H1 (cell line): Measurements from ENCODE around the gene MAFF. TPM values are rescaled to one million over a fixed set of nuclear protein-coding genes. Genes with fewer than 3 reads are reported as not detected.

Experiments
- CTCF ChIA-PET: fragments of 300-600 bp; sonication (Branson Sonifier 250); formaldehyde crosslinking; loops from one replicate; lab custom pipeline; 2021; ENCODE audit not compliant: partially characterized antibody; lab: Charles Lee
- POLR2A ChIA-PET: fragments of 300-600 bp; sonication (Branson Sonifier 250); formaldehyde crosslinking; loops from one replicate; lab custom pipeline; 2021; ENCODE audit warnings: inconsistent platforms; ENCODE audit not compliant: partially characterized antibody; lab: Charles Lee
- DNase-seq, 2 experiments: peaks; one replicate each; pipeline versions ENCODE4 v3.0.0 to v3.0.0-alpha.2; 2010 to 2022; ENCODE audit warnings: low spot score in 2 of 2, low read depth in 1 of 2, mixed read lengths in 1 of 2
- FAIRE-seq: peaks from 2 replicates; lab custom pipeline; 2011; peaks lifted over from hg19 to GRCh38; lab: Jason Lieb, UNC
- H2AFZ ChIP-seq: 2 replicates; pipeline ENCODE4 v1.8.1; 2012; ENCODE audit warnings: low read length, inconsistent platforms
- H2AK5ac ChIP-seq: 2 replicates; pipeline ENCODE4 v1.6.1; 2013; ENCODE audit warnings: low read depth, low read length
- H2BK120ac ChIP-seq: replicated peaks from 2 replicates; pipeline ENCODE3; 2013; ENCODE audit warnings: low read depth, low read length, inconsistent platforms
- H2BK12ac ChIP-seq: 2 replicates; pipeline ENCODE4 v1.6.1; 2013; ENCODE audit warnings: low read depth, low read length
- H2BK15ac ChIP-seq: 2 replicates; pipeline ENCODE4 v1.6.1; 2013; ENCODE audit warnings: low read length
- H2BK20ac ChIP-seq: 2 replicates; pipeline ENCODE4 v1.6.1; 2013; ENCODE audit warnings: low read length
- H2BK5ac ChIP-seq: 2 replicates; pipeline ENCODE4 v1.6.1; 2013; ENCODE audit warnings: low read depth, low read length
- H3K14ac ChIP-seq: 2 replicates; pipeline ENCODE4 v1.6.1; 2013; ENCODE audit warnings: inconsistent platforms; ENCODE audit not compliant: insufficient read length
- H3K18ac ChIP-seq: 2 replicates; pipeline ENCODE4 v1.6.1; 2013; ENCODE audit warnings: low read length; ENCODE audit errors: extremely low read depth
- H3K23ac ChIP-seq: 2 replicates; pipeline ENCODE4 v1.6.1; 2013; ENCODE audit warnings: inconsistent platforms; ENCODE audit not compliant: insufficient read length
- H3K23me2 ChIP-seq: 2 replicates; pipeline ENCODE4 v1.6.1; 2013; ENCODE audit warnings: low read depth, low read length
- H3K27ac ChIP-seq: 2 replicates; pipeline ENCODE4 v1.6.1; 2011; ENCODE audit warnings: low read depth, low read length, inconsistent platforms
- H3K27me3 ChIP-seq, 4 experiments: replicated peaks in 1 of 4; 1 replicate in 1 of 4; 2 replicates in 3 of 4; pipeline versions ENCODE4 v1.6.1 to v1.8.1; 2011 to 2013; ENCODE audit warnings: low read length in 3 of 4, mild to moderate bottlenecking in 3 of 4, inconsistent platforms in 2 of 4, mixed read lengths in 2 of 4, moderate library complexity in 1 of 4; ENCODE audit not compliant: control insufficient read depth in 3 of 4, insufficient read depth in 3 of 4; ENCODE audit errors: extremely low read depth in 1 of 4
- H3K36me3 ChIP-seq, 4 experiments: 2 replicates each; pipeline versions ENCODE4 v1.6.1 to v1.8.1; 2011 to 2013; ENCODE audit warnings: mild to moderate bottlenecking in 4 of 4, low read length in 3 of 4, moderate library complexity in 2 of 4, control low read depth in 1 of 4, inconsistent platforms in 1 of 4; ENCODE audit not compliant: insufficient read depth in 4 of 4, control insufficient read depth in 2 of 4
- H3K4ac ChIP-seq: replicated peaks from 2 replicates; pipeline ENCODE3; 2013; ENCODE audit warnings: low read length, low read depth, mixed read lengths, inconsistent platforms; ENCODE audit not compliant: insufficient read length
- H3K4me1 ChIP-seq, 4 experiments: replicated peaks in 1 of 4; 1 replicate in 1 of 4; 2 replicates in 3 of 4; pipeline versions ENCODE4 v1.6.1 to v1.8.1; 2011 to 2013; ENCODE audit warnings: low read length in 3 of 4, inconsistent platforms in 2 of 4, mixed read lengths in 1 of 4; ENCODE audit not compliant: insufficient read depth in 4 of 4, control insufficient read depth in 3 of 4
- H3K4me2 ChIP-seq, 2 experiments: 2 replicates each; pipeline versions ENCODE4 v1.6.1 to v1.8.1; 2011 to 2013; ENCODE audit warnings: low read depth in 2 of 2, low read length in 2 of 2, control low read depth in 1 of 2, inconsistent platforms in 1 of 2, mild to moderate bottlenecking in 1 of 2; ENCODE audit not compliant: insufficient read depth in 1 of 2
- H3K4me3 ChIP-seq, 4 experiments: fragments of 200-600, 300-600 bp in 1 of 4; sonication (generic), shearing (Covaris generic), sonication (Bioruptor Twin) in 1 of 4; 2 replicates each; pipeline versions ENCODE4 v1.5.1 to v1.8.1; 2011 to 2016; ENCODE audit warnings: low read length in 4 of 4, low read depth in 3 of 4, control low read depth in 2 of 4, inconsistent platforms in 2 of 4, mild to moderate bottlenecking in 2 of 4, mixed read lengths in 1 of 4, moderate library complexity in 1 of 4; ENCODE audit not compliant: insufficient read depth in 2 of 4; ENCODE audit errors: extremely low read depth in 1 of 4
- H3K56ac ChIP-seq: replicated peaks from 2 replicates; pipeline ENCODE3; 2013; ENCODE audit warnings: low read depth, mild to moderate bottlenecking, mixed read lengths, low read length, inconsistent platforms; ENCODE audit not compliant: insufficient read length
- H3K79me1 ChIP-seq: 2 replicates; pipeline ENCODE4 v1.6.1; 2013; ENCODE audit warnings: low read depth, low read length, control low read depth
- H3K79me2 ChIP-seq, 2 experiments: 2 replicates each; pipeline versions ENCODE4 v1.6.1 to v1.8.1; 2012 to 2013; ENCODE audit warnings: low read length in 2 of 2, mild to moderate bottlenecking in 2 of 2, inconsistent platforms in 1 of 2; ENCODE audit not compliant: insufficient read depth in 2 of 2, control insufficient read depth in 1 of 2
- H3K9ac ChIP-seq, 4 experiments: replicated peaks in 1 of 4; 1 replicate in 1 of 4; 2 replicates in 3 of 4; pipeline versions ENCODE4 v1.6.1 to v1.8.1; 2011 to 2013; ENCODE audit warnings: low read depth in 3 of 4, low read length in 3 of 4, control low read depth in 2 of 4, mild to moderate bottlenecking in 2 of 4, moderate library complexity in 2 of 4, inconsistent platforms in 1 of 4; ENCODE audit errors: extremely low read depth in 1 of 4
- H3K9me3 ChIP-seq, 2 experiments: 2 replicates each; pipeline versions ENCODE4 v1.6.1 to v1.8.1; 2012 to 2013; ENCODE audit warnings: mild to moderate bottlenecking in 2 of 2, moderate library complexity in 2 of 2, control low read depth in 1 of 2, inconsistent platforms in 1 of 2, low read depth in 1 of 2, low read length in 1 of 2, mixed read lengths in 1 of 2; ENCODE audit not compliant: insufficient read depth in 2 of 2
- H4K20me1 ChIP-seq, 2 experiments: replicated peaks in 1 of 2; 2 replicates each; pipeline versions ENCODE3 to v1.8.1; 2011 to 2013; ENCODE audit warnings: inconsistent platforms in 2 of 2, low read length in 2 of 2, mild to moderate bottlenecking in 1 of 2; ENCODE audit not compliant: insufficient read depth in 2 of 2, control insufficient read depth in 1 of 2
- H4K5ac ChIP-seq: 2 replicates; pipeline ENCODE4 v1.6.1; 2013; ENCODE audit warnings: low read length, low read depth, mixed read lengths, inconsistent platforms; ENCODE audit not compliant: insufficient read length
- H4K8ac ChIP-seq: 2 replicates; pipeline ENCODE4 v1.8.0; 2013; ENCODE audit warnings: mild to moderate bottlenecking, moderate library complexity, low read length, inconsistent platforms; ENCODE audit not compliant: insufficient read depth; ENCODE audit errors: extremely low read depth
- H4K91ac ChIP-seq: replicated peaks from 2 replicates; pipeline ENCODE3; 2013; ENCODE audit warnings: low read length, mixed read lengths, inconsistent platforms; ENCODE audit not compliant: insufficient read length
- BRCA1 ChIP-seq: IDR thresholded peaks from 2 replicates; pipeline ENCODE4 v1.6.1; 2012; ENCODE audit warnings: low read depth, low read length, improper control_type of control experiment
- CTBP2 ChIP-seq: IDR thresholded peaks from 2 replicates; pipeline ENCODE4 v1.7.0; 2011; ENCODE audit warnings: borderline replicate concordance, mild to moderate bottlenecking, moderate library complexity, mixed read lengths, low read length; ENCODE audit not compliant: insufficient read depth, insufficient read length
- EGR1 ChIP-seq: IDR thresholded peaks from 2 replicates; pipeline ENCODE4 v1.6.1; 2011; ENCODE audit warnings: low read depth, low read length, borderline replicate concordance
- MAFK ChIP-seq: IDR thresholded peaks from 2 replicates; pipeline ENCODE4 v1.6.1; 2012; ENCODE audit warnings: low read depth, mild to moderate bottlenecking, improper control_type of control experiment, low read length
- NRF1 ChIP-seq: IDR thresholded peaks from 2 replicates; pipeline ENCODE4 v1.6.1; 2011; ENCODE audit warnings: mild to moderate bottlenecking, low read depth, low read length, improper control_type of control experiment
- POLR2AphosphoS5 ChIP-seq: IDR thresholded peaks from 2 replicates; pipeline ENCODE4 v1.6.1; 2011; ENCODE audit warnings: low read depth, low read length
- SIN3A ChIP-seq, 2 experiments: IDR thresholded peaks in 1 of 2; conservative IDR thresholded peaks in 1 of 2; 2 replicates each; pipeline ENCODE4 v1.6.1; 2011 to 2012; ENCODE audit warnings: low read length in 2 of 2, improper control_type of control experiment in 1 of 2, low read depth in 1 of 2, mild to moderate bottlenecking in 1 of 2
- TBP ChIP-seq: IDR thresholded peaks from 2 replicates; pipeline ENCODE4 v1.6.1; 2011; ENCODE audit warnings: low read depth, low read length, improper control_type of control experiment
- TEAD4 ChIP-seq: IDR thresholded peaks from 2 replicates; pipeline ENCODE4 v1.6.1; 2012; ENCODE audit warnings: low read depth, low read length, inconsistent platforms, mixed read lengths
- USF2 ChIP-seq: IDR thresholded peaks from 2 replicates; pipeline ENCODE4 v1.6.1; 2011; ENCODE audit warnings: low read length, improper control_type of control experiment
- YY1 ChIP-seq: IDR thresholded peaks from 2 replicates; pipeline ENCODE4 v1.6.1; 2011; ENCODE audit warnings: low read depth, mild to moderate bottlenecking, low read length
- WGBS, 2 experiments: shearing (Covaris generic) in 1 of 2; methylation state at CpG; one replicate each; pipeline versions ENCODE4 v1.1.6 to v1.1.7; 2013 to 2015; ENCODE audit warnings: low lambda C conversion rate in 2 of 2, mixed read lengths in 2 of 2, inconsistent platforms in 1 of 2, low coverage in 1 of 2, missing lambda C conversion rate in 1 of 2; ENCODE audit not compliant: insufficient replicate concordance in 2 of 2, insufficient coverage in 1 of 2, insufficient read length in 1 of 2; ENCODE audit errors: extremely low coverage in 1 of 2, missing lambda C conversion rate in 1 of 2; 5-methylcytosine and 5-hydroxymethylcytosine counted together
- polyA plus RNA-seq, 7 experiments: library from polyadenylated mRNA; depleted of rRNA in 3 of 7; stranded (reverse) in 5 of 7; unstranded in 2 of 7; fragments of >200 nt in 5 of 7; fragments of 200-250 nt in 2 of 7; gene quantifications; 1 replicate in 5 of 7; 2 replicates in 1 of 7; 4 replicates in 1 of 7; pipeline versions ENCODE4 v1.2.1 to v1.2.3, GENCODE V29; 2011 to 2013; ENCODE audit warnings: missing spikeins in 2 of 7, mixed read lengths in 2 of 7
- total RNA-seq: library from RNA; stranded (reverse); fragmentation: NEBNext Ultra II Directional; extraction: Animal tissue kit (Norgen Biotek cat#: 25700); gene quantifications from 2 replicates; pipeline ENCODE4 v1.2.1, GENCODE V29; 2021

MAFF gene
- total and polyA plus RNA-seq, 2 of the 8 experiments (the other 6 are each of a cell fraction or from before 2014, with no cell fraction given): 1.5 to 6.3 TPM

GRCh38 chr22:38213319-38213989 is 11.7 kb downstream of the MAFF start:
- Histone ChIP-seq H2BK120ac (no peak overlapping the region), H3K23ac (no peak overlapping the region), H3K27ac (no peak overlapping the region), H3K56ac (no peak overlapping the region), H2BK15ac (no peak overlapping the region), H3K79me1 (peaks cover 3% of the 10 kb centered on the region; the same call in 1 of the 2 replicates), H4K91ac (no peak overlapping the region), H3K27me3 (peaks cover 0 to 16% (median 13%) of the 10 kb centered on the region in 4 experiments; a peak in 5 of 7 replicates), H3K4ac (no peak overlapping the region), H3K9ac (no peak overlapping the region), H3K23me2 (peaks cover 6% of the 10 kb centered on the region; the same call in 1 of the 2 replicates), H3K4me2 (peak overlapping the region; percentile 74 to 75; a peak in 3 of 4 replicates), H4K20me1 (peaks cover 7 to 20% of the 10 kb centered on the region in 2 experiments), H3K79me2 (peaks cover 0 to under 1% of the 10 kb centered on the region in 2 experiments; a peak in 1 of 4 replicates), H2BK5ac (no peak overlapping the region), H3K4me1 (peaks cover 5 to 19% (median 10%) of the 10 kb centered on the region in 4 experiments), H2AFZ (no peak overlapping the region), H3K9me3 (no peaks in the 10 kb centered on the region), H2BK20ac (0 out of 2 replicates have a peak overlapping the region, but pooled peaks have one; percentile 34), H4K5ac (no peak overlapping the region), H4K8ac (no peak overlapping the region), H3K18ac (no peak overlapping the region), H2BK12ac (no peak overlapping the region), H3K4me3 (peak overlapping the region in 1 of 4 experiments; percentile 57; a peak in 2 of 8 replicates), H3K14ac (no peak overlapping the region), H3K36me3 (no peaks in the 10 kb centered on the region), H2AK5ac (no peak overlapping the region)
- ChIA-PET POLR2A (interaction anchor here (2.2 to 5.8 kb wide), 2 partner anchors 10 to 74 kb away, joined by 7 to 65 read pairs; partner anchors contain the start of gene MAFF), CTCF (interaction anchor here (2.1 to 2.5 kb wide), 2 partner anchors 17 to 99 kb away, joined by 5 to 10 read pairs; no protein-coding TSS in a partner anchor)
- DNase-seq: no peak
- no peak for FAIRE-seq
- WGBS, 2 experiments: 89% methylated on average over 6 of the region's 6 CpGs; no CpG with 5 or more reads in 1 of the 2 experiments
- TF ChIP-seq NRF1 (no peak), TBP (no peak), POLR2AphosphoS5 (no peak), SIN3A (conservative IDR thresholded peaks at IDR 0.05 in 1 of 2, IDR thresholded peaks at IDR 0.05 in 1 of 2; ENCODE audit: low read depth in 1 of 2, low read length in 2 of 2) (no peak), BRCA1 (no peak), YY1 (no peak), USF2 (no peak), CTBP2 (no peak), TEAD4 (no peak), EGR1 (no peak), MAFK (no peak)
